Measurements from ENCODE around the gene NAT14. TPM values are rescaled to one million over a fixed set of nuclear protein-coding genes. Genes with fewer than 3 reads are reported as not detected.
"Not testable (repeated sequence)": the region's sequence is repeated elsewhere in the genome, so short reads cannot be mapped to it uniquely, and the experiment has no call there.

The NAT14 gene
- total RNA-seq, 1 experiment from 2014 or later: 71.2 TPM

DNA sequence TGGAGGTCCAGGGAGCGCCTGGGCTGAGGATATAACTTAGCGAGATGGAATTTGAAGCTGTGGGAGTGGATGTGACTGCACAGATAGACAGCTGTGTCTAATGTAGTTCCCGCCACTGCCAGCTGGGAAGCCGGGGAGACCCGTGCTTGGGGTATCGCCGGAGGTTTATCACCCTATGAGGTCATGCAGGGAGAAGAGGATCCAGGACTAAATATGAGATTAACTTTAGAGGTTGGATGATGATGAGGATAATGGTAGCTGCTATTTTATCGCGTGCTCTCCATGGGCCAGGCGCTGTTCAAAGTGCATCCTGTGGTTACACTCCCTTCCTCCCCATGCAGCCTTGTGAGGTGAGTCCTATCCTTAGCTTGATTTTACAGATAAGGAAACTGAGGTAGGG, 23.1 kb downstream of the NAT14 start:
- H3K36me3 ChIP-seq (replicated peaks; ENCODE audit: control insufficient read depth, insufficient read depth, low read length): no peaks in the 10 kb centered on the region
- no peak overlapping the region for H3K4me3 ChIP-seq (ENCODE audit: insufficient read depth, low read depth, low read length)
- DNase-seq: no peak
- peaks cover 5% of the 10 kb centered on the region for H3K27me3 ChIP-seq (ENCODE audit: control insufficient read depth, insufficient read depth, low read length)

DNA sequence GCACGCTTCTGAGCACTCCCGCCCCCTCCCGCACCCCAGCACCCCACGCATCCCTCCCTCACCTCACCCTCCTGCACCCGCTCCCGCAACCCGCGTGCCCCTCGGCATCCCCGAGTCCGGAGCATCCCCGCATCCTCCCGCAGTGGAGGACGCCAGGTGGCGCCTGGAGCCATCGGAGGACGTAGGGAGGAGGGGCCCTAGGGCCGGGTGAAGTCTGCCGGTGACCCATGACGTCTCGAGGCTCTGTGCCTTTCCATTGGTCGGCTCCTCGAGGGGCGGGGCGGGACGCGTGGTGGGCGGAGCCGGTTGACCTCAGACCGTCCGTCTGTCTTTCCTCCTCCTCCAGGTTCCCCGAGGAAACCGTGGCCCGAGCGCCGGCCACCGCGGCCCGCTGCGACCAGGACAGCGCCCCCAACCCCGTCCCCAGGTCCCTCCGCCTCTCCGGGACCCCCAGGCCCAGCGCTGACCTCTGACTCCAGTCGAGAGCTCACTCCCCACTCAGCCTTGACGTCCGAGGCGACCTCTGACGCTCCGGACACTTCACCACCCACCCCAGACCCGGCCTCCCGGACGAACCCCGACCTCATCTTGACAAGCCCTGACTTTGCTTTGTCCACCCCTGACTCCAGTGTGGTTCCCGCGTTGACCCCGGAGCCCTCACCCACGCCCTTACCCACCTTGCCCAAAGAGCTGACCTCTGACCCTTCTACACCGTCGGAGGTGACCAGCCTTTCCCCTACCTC, 32.1 kb downstream of the NAT14 start:
- H3K4me3 ChIP-seq (ENCODE audit: insufficient read depth, low read depth, low read length): peak overlapping the region; percentile 40
- H3K27me3 ChIP-seq (ENCODE audit: control insufficient read depth, insufficient read depth, low read length): no peaks in the 10 kb centered on the region
- no peaks in the 10 kb centered on the region for H3K36me3 ChIP-seq (replicated peaks; ENCODE audit: control insufficient read depth, insufficient read depth, low read length)
- DNase-seq: peak; percentile 100

DNA sequence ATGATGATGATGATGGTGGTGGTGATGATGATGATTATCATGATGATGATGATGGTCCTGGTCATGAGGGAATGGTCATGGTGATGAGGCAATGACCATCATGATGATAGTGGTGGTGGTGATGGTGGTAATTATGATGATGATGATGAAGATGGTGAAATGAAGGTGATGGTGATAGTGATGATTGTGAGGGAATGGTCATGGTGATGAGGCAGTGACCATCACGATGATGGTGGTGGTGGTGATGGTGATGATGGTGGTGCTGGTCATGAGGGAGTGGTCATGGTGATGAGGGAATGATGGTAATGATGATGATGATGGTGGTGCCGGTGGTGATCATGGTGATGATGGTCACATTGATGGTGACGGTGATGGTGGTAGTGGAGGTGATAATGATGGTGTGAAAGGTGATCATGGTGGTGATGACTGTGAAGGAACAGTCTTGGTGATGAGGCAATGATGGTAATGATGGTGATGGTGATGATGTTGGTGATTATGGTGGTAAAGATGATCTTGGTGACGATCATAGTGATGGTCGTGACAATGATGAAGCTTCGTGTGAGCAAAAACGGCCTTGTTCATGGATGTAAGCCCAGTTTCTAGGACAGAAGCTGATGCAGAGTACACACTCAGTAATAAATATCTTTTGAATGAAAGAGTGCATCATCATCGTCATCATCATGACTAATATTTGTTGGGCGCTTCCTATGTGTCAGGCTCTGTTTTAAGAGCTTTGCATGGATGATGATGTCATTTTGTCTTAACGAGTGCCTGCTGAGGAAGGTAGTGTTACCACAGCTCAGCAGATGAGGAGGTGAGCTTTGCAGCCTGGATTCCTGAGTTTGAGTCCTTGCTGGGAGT, 34.7 kb downstream of the NAT14 start:
- Histone ChIP-seq H3K27me3 (ENCODE audit: control insufficient read depth, insufficient read depth, low read length) (no peaks in the 10 kb centered on the region), H3K4me3 (ENCODE audit: insufficient read depth, low read depth, low read length) (no peak overlapping the region), H3K36me3 (replicated peaks; ENCODE audit: control insufficient read depth, insufficient read depth, low read length) (no peaks in the 10 kb centered on the region)
- no peak for DNase-seq

DNA sequence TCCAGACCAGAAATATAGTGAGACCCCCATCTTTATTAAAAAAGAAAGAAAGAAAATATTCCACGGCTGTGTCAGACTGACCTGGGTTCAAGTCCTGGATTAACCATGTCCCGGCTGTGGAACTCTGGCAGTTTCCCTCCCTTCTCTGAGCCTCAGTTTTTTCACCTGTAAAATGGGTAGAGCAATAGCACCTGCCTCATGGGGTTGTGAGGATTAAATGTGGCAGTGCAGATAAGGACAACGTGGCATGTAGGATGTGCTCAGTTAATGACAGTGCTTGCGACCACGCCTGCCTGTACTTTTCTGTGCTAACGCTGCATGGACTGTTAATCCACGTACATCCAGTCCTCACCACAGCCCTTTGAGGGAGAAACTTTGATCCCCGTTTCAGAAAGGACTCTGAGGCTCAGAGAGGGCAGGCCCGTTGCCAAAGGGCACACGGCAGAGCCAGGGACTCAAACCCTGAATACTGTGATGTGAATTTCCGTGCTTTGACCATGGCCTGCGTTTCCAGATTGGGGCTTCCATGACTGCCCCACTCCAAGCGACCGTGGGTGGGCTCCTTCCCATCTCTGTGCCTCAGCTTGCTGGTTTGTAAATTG, 35.8 kb downstream of the NAT14 start:
- no peak overlapping the region for H3K4me3 ChIP-seq (ENCODE audit: insufficient read depth, low read depth, low read length)

DNA sequence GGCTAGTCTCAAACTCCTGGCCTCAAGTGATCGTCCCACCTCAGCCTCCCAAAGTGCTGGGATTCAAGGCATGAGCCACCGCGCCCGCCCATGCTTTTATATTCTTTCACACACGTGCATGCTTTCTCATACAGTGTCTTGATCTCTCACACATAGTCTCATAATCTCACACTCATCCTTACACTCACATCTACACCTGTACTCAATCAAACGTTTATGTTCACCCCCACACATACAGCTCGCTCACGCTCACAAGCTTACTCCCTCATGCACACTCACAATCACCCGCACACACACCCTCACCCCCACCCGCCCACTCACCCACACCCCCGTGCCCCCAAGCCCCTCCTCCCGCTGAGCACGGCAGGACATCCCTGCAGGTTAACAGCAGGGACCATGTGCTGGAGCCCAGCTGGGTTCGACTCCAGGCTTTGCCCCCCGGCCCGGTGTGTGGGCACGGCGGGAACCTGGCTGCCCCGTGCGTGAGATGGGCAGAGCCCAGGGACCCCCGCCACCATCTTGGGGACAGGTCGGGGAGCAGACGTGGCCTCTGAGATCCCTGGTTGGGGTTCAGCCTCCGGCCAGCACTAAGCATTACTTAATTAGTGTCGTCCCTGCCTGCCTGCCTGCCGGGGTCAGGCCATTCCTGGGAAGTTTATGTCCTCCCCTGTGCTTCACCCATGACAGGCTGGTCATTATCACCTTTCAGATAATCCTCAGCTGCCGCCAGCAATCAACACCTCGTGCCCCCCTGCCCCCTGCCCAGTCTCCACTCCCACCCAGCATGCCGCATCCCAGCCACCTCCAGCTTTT, 40.5 kb downstream of the NAT14 start:
- Histone ChIP-seq H3K27me3 (ENCODE audit: control insufficient read depth, insufficient read depth, low read length) (no peaks in the 10 kb centered on the region), H3K36me3 (replicated peaks; ENCODE audit: control insufficient read depth, insufficient read depth, low read length) (no peaks in the 10 kb centered on the region), H3K4me3 (ENCODE audit: insufficient read depth, low read depth, low read length) (no peak overlapping the region)
- DNase-seq: peak; percentile 54

More for the DNA sequence above, 35.8 kb downstream of the NAT14 start:
- Histone ChIP-seq H3K36me3 (replicated peaks; ENCODE audit: control insufficient read depth, insufficient read depth, low read length) (no peaks in the 10 kb centered on the region), H3K27me3 (ENCODE audit: control insufficient read depth, insufficient read depth, low read length) (no peaks in the 10 kb centered on the region)
- DNase-seq: no peak

DNA sequence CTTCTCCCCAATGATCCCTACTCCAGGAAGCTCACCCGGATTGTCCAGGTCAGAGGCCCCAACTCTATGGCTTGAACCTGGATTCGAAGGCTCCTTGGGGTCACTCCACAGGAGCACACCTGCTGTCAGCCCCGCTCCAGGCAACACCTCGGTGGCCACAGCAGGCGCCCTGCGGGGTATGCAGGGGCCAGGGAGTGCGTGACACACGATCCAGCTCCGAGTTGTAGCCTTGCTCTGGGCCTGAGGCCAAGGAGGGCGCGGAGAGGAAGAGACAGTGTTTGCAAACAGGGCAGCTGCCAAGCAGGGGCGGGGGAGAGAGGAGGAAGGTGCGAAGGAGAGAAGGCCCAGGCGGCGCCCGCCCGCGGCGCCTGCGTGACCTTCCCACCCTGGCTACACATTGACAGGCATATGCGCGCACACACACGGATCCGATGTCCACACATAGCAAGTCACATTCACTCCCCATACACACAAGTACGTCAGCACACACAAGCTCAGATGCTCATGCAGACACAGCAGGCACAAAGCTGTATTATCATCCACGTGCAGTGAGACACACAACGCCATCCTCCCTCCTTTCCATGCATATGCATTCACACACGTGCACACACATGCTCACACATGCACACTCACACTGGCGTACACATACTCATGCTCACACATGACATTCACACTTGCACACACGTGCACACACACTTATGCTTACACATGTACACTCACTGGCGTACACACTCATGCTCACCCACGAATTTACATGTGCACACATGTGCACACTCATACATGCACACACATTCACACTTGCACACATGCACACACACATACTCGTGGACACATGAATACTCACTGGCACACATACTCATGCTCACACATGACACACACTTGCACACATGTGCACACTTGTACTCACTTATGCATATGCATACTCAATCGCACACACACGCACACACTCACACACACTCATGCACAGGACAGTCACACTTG, 41.5 kb downstream of the NAT14 start:
- peak; percentile 75 for DNase-seq
- Histone ChIP-seq H3K36me3 (replicated peaks; ENCODE audit: control insufficient read depth, insufficient read depth, low read length) (no peaks in the 10 kb centered on the region), H3K27me3 (ENCODE audit: control insufficient read depth, insufficient read depth, low read length) (no peaks in the 10 kb centered on the region), H3K4me3 (ENCODE audit: insufficient read depth, low read depth, low read length) (no peak overlapping the region)

DNA sequence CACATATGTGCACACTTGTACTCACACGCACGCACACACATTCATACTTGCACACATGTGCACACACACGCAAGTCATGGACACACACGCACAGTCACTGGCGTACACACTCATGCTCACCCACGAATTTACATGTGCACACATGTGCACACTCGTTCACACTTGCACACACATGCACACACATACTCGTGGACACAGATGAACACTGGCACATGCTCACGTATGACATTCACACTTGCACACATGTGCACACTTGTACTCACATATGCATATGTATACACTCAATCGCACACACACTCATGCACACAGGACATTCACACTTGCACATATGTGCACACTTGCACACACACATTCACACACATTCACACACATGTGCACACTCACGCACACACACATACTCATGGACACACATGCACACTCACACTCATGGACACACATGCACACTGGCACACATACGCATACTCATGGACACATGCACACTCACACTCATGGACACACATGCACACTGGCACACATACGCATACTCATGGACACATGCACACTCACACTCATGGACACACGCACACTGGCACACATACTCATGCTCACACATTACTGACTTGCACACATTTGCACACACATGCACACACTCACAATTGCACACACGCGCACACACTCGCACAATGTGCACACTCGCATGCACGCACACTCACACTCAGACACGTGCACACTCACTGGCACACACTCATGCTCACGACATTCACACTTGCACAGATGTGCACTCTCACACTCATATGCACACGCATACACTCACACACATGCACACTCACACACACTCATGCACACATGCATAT, 42.4 kb downstream of the NAT14 start:
- H3K27me3 ChIP-seq (ENCODE audit: control insufficient read depth, insufficient read depth, low read length): no peaks in the 10 kb centered on the region
- H3K36me3 ChIP-seq (replicated peaks; ENCODE audit: control insufficient read depth, insufficient read depth, low read length): no peaks in the 10 kb centered on the region
- no peak for DNase-seq
- H3K4me3 ChIP-seq (ENCODE audit: insufficient read depth, low read depth, low read length): no peak overlapping the region

DNA sequence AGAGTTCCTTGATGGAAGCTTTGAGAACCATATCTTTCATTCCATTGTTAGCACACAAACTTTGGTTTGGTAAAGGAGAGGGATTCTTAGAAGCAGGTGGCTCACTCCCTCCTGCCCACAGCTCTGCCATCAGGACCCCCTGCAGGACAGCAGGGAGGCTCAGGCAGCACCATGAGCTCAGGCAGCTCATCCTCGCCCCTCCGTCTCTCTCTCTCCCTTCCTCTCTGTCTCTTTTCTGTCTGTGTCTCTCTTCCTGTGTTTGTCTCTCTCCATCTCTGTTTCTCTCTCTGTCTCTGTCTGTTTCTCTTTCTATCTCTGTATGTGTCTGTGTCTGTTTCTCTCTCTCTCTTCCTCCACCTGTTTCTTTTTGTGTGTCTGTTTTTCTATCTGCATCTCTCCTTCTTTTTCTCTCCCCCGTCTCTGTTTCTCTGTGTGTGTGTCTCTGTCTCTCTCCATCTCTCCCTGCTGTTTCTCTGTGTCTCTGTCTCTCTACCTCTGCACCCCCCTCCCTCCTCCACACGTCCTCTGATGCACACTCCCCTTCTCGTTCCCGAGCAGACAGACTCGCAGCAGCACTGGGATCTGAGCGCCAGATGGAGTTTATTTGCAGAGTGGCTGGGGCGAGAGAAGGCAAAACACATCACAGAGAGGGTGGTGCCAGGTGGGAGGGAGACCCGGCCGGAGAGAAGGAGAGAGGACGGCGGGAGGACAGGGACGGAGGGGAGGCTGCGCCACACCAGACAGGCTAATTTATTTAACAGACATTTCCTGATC, 43.2 kb downstream of the NAT14 start:
- DNase-seq: peak; percentile 58
- no peak overlapping the region for H3K4me3 ChIP-seq (ENCODE audit: insufficient read depth, low read depth, low read length)

DNA sequence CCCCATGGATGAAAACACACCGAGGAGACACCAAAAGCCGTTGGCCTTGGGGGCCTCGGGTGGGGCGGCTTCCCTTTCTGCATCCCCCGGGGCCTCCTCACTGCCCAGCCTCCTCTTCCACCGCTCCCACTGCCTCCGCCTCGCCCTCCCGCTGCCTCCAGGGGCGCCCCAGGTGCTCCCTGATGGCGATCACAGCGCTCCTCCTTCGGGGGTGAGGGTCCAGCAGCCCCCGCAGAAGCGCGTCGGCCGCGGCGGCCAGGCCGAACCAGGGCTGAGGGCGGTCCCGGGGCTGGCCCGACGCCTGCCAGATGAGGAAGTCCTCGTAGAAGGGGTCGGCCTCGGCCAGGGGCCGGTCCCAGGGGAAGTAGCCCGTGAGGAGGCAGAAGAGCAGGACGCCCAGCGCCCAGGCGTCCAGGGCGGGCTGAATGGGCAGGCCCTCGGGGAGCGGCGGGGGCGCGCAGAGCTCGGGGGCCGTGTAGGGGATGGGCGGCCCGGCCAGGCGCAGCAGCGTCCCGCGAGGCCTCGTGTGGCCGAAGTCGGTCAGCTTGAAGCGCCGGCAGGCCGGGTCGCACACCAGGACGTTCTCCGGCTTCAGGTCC, 44.7 kb downstream of the NAT14 start:
- DNase-seq: peak; percentile 67
- Histone ChIP-seq H3K4me3 (ENCODE audit: insufficient read depth, low read depth, low read length) (no peak overlapping the region), H3K36me3 (replicated peaks; ENCODE audit: control insufficient read depth, insufficient read depth, low read length) (no peaks in the 10 kb centered on the region), H3K27me3 (ENCODE audit: control insufficient read depth, insufficient read depth, low read length) (no peaks in the 10 kb centered on the region)

More for the DNA sequence above, 43.2 kb downstream of the NAT14 start:
- no peaks in the 10 kb centered on the region for H3K27me3 ChIP-seq (ENCODE audit: control insufficient read depth, insufficient read depth, low read length)
- H3K36me3 ChIP-seq (replicated peaks; ENCODE audit: control insufficient read depth, insufficient read depth, low read length): no peaks in the 10 kb centered on the region

DNA sequence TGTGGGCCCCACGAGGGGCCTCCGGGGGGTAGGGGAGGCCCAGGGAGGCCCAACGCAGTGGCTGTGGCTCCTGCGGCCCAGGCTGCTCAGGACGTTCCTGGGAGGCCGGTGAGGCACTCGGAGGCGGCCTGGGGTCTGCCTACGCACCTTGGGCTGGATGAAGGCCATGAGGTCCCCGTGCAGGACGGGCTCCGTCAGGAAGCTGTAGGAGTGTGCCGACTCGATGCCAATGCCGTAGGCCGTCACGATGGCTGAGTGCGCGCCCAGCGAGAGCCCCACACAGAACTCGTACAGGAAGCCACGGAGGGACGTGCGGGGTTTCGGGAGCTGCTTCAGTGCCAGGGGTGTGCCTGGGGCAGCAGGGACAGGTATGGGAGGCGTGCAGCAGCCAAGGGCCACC, 46.0 kb downstream of the NAT14 start:
- DNase-seq: no peak
- H3K36me3 ChIP-seq (replicated peaks; ENCODE audit: control insufficient read depth, insufficient read depth, low read length): no peaks in the 10 kb centered on the region
- H3K27me3 ChIP-seq (ENCODE audit: control insufficient read depth, insufficient read depth, low read length): no peaks in the 10 kb centered on the region
- no peak overlapping the region for H3K4me3 ChIP-seq (ENCODE audit: insufficient read depth, low read depth, low read length)

DNA sequence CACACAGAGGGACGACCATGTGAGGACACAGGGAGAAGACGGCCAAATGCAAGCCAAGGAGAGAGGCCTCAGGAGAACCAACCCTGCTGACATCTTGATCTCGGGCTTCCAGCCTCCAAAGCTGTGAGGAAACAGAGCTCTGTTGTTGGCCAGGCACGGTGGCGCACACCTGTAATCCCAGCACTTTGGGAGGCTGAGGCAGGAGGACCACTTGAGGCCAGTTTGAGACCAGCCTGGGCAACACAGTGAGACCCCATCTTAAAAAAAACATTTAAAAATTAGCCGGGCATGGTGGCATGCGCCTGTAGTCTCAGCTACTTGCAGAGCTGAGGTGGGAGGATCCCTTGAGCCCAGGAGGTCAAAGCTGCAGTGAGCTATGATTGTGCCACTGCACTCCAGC, 49.3 kb downstream of the NAT14 start:
- not testable (repeated sequence) for H3K36me3 ChIP-seq (replicated peaks; ENCODE audit: control insufficient read depth, insufficient read depth, low read length); H3K27me3 ChIP-seq (ENCODE audit: control insufficient read depth, insufficient read depth, low read length); H3K4me3 ChIP-seq (ENCODE audit: insufficient read depth, low read depth, low read length); DNase-seq

All from H7 (cell line).